ENCODE measurements around the gene TMEM69. TPM values are rescaled to one million over a fixed set of nuclear protein-coding genes. Genes with fewer than 3 reads are reported as not detected.

Gene TMEM69
- polyA plus RNA-seq, 2 of the 4 experiments (the other 2 are of a cell fraction), result 22.7 to 50.8 TPM

- no peak for FAIRE-seq
- no peak for DNase-seq (ENCODE audit: low read depth in 1 of 2, low spot score in 1 of 2)
- POLR2A ChIA-PET, result no interaction called here
- Histone ChIP-seq H3K4me1 (no peaks in the 10 kb centered on the region; the same call in 2 of the 3 replicates), H3K9me3 (no peaks in the 10 kb centered on the region), H3K27ac (no peak overlapping the region), H3K4me3 (no peak overlapping the region), H3K4me2 (no peak overlapping the region)
- TF ChIP-seq KDM5A (IDR thresholded peaks at IDR 0.05) (no peak), HMGXB4 (CRISPR knock-in tag; IDR thresholded peaks at IDR 0.05; ENCODE audit: borderline replicate concordance) (no peak), ESRRA (IDR thresholded peaks at IDR 0.05; ENCODE audit: borderline replicate concordance, low read length) (no peak), CBX8 (IDR thresholded peaks at IDR 0.05) (no peak), HEYL (CRISPR knock-in tag; IDR thresholded peaks at IDR 0.05) (no peak), ZNF302 (CRISPR knock-in tag; IDR thresholded peaks at IDR 0.05) (no peak), NFE2L2 (conservative IDR thresholded peaks at IDR 0.05; ENCODE audit: low read length) (no peak), TP53 (CRISPR knock-in tag; IDR thresholded peaks at IDR 0.05) (no peak), EHF (CRISPR knock-in tag; IDR thresholded peaks at IDR 0.05) (no peak), MAX (IDR thresholded peaks at IDR 0.05) (no peak), JUN (IDR thresholded peaks at IDR 0.05) (no peak), GATA3 (IDR thresholded peaks at IDR 0.05; ENCODE audit: borderline replicate concordance) (no peak), CBX2 (IDR thresholded peaks at IDR 0.05; ENCODE audit: borderline replicate concordance, low read depth) (no peak), RAD21 (conservative IDR thresholded peaks at IDR 0.05 in 1 of 2, IDR thresholded peaks at IDR 0.05 in 1 of 2) (no peak), MAFK (IDR thresholded peaks at IDR 0.05; ENCODE audit: partially characterized antibody) (no peak), POLR2A (IDR thresholded peaks at IDR 0.05; ENCODE audit: low read length) (no peak)
- 100% methylated on average over 1 of the region's 1 CpG for WGBS (ENCODE audit: missing lambda C conversion rate)
- CTCF ChIA-PET, result no interaction called here
- ATAC-seq, result no peak
These were observed 33.2 kb downstream of the TMEM69 start for GRCh38 chr1:45721207-45721606.

GRCh38 chr1:45722809-45723208, 34.8 kb downstream of the TMEM69 start:
- TF ChIP-seq MAX (IDR thresholded peaks at IDR 0.05) (no peak), EHF (CRISPR knock-in tag; IDR thresholded peaks at IDR 0.05) (no peak), HES2 (IDR thresholded peaks at IDR 0.05) (no peak), PBX3 (IDR thresholded peaks at IDR 0.05) (no peak)
- Histone ChIP-seq H3K27ac (no peak overlapping the region), H3K4me3 (no peak overlapping the region), H3K4me2 (no peak overlapping the region), H3K4me1 (no peaks in the 10 kb centered on the region; the same call in 2 of the 3 replicates), H3K9me3 (no peaks in the 10 kb centered on the region)
- no peak for ATAC-seq
- ChIA-PET CTCF (no interaction called here), POLR2A (no interaction called here)
- no peak for DNase-seq (ENCODE audit: low read depth in 1 of 2, low spot score in 1 of 2)
- WGBS (ENCODE audit: missing lambda C conversion rate), result 97% methylated on average over 3 of the region's 3 CpGs
- FAIRE-seq, result no peak

GRCh38 chr1:45723248-45723930, 35.4 kb downstream of the TMEM69 start:
- ATAC-seq (no peak), FAIRE-seq (no peak), DNase-seq (ENCODE audit: low read depth in 1 of 2, low spot score in 1 of 2) (no peak)
- Histone ChIP-seq H3K4me3 (no peak overlapping the region), H3K4me1 (no peaks in the 10 kb centered on the region; the same call in 2 of the 3 replicates), H3K27ac (no peak overlapping the region), H3K4me2 (no peak overlapping the region), H3K9me3 (no peaks in the 10 kb centered on the region)
- ChIA-PET CTCF (interaction anchor here (0.6 kb wide), 1 partner anchor 11 kb away, joined by 3 read pairs; no protein-coding TSS in a partner anchor), POLR2A (no interaction called here)
- TF ChIP-seq ZC3H11A (IDR thresholded peaks at IDR 0.05) (no peak), CEBPB (IDR thresholded peaks at IDR 0.05) (no peak), KDM5A (IDR thresholded peaks at IDR 0.05) (no peak), NR3C1 (IDR thresholded peaks at IDR 0.05) (no peak), POLR2A (IDR thresholded peaks at IDR 0.05; ENCODE audit: low read length) (no peak), FOXS1 (CRISPR knock-in tag; IDR thresholded peaks at IDR 0.05) (no peak), CBX2 (IDR thresholded peaks at IDR 0.05; ENCODE audit: borderline replicate concordance, low read depth) (no peak), RAD21 (conservative IDR thresholded peaks at IDR 0.05 in 1 of 2, IDR thresholded peaks at IDR 0.05 in 1 of 2) (no peak), EHMT2 (IDR thresholded peaks at IDR 0.05; ENCODE audit: low read depth) (no peak), ELK1 (IDR thresholded peaks at IDR 0.05; ENCODE audit: low read depth, low read length) (no peak), FOSB (CRISPR knock-in tag; IDR thresholded peaks at IDR 0.05) (no peak), RARB (CRISPR knock-in tag; IDR thresholded peaks at IDR 0.05) (no peak), RFX5 (IDR thresholded peaks at IDR 0.05) (no peak), TP53 (CRISPR knock-in tag; IDR thresholded peaks at IDR 0.05) (no peak), SREBF2 (IDR thresholded peaks at IDR 0.05) (no peak), TFCP2L1 (CRISPR knock-in tag; IDR thresholded peaks at IDR 0.05) (no peak), ESRRA (IDR thresholded peaks at IDR 0.05; ENCODE audit: borderline replicate concordance, low read length) (no peak)

Measured in A549 (cell line).